HuH-7 (cell line): Measurements from ENCODE around the gene P3R3URF.
A peak's percentile ranks its signal among the peaks of the same experiment; 100 is the strongest.
"Not testable (repeated sequence)": the region's sequence is repeated elsewhere in the genome, so short reads cannot be mapped to it uniquely, and the experiment has no call there.

ENCODE experiments used
- DNase-seq: peaks from one replicate; pipeline ENCODE4 v3.0.0; 2011; ENCODE audit warnings: low spot score

Gene P3R3URF

GRCh38 chr1:46176211-46176865 is at the start of gene P3R3URF:
TSS of gene P3R3URF (minus strand) at chr1:46176488. CDS start at chr1:46176471, 17 bp downstream.
- DNase-seq, result no peak

DNA sequence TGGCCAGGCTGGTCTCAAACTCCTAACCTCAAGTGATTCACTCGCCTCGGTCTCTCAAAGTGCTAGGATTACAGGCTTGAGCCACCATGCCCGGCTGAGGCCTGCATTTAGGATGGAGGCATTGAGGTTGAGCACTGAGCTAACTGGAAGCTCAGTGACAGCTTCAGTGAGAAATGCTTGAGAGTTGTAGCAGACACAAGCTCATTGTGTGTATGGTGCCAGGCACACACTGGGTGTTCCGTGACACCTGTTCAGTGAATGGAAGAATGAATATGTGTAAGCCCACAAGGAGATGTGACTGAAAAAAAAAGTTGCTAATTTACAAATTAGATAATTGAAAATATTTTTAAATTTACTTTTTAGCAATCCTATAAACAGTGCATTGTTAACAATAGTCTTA is 48.7 kb upstream of the P3R3URF start:
- DNase-seq, result no peak

GRCh38 chr1:46223472-46223943 is 47.2 kb upstream of the P3R3URF start:
- peak; percentile 65 for DNase-seq

- not testable (repeated sequence) for DNase-seq
These were observed 46.8 kb upstream of the P3R3URF start for GRCh38 chr1:46223055-46223454.

DNA sequence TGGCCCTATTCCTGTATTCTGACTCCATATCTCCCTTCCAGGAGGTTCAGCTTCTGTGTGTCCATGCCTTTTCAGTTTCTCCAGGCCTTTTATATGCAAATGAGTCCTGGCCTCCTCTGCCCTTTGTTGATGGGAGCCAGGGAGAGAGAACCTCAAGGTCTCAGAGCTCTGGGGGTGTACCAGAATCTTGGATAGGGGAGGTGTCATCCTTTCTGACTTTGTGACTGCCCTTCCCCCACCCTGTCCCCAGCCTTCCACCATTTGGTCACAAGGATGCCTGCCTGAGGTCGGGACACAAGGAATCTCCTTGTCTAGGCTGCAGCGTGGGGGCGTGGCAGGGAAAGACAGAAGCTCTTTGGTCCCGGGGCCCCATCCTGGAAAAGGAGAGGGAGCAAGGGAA is 45.5 kb upstream of the P3R3URF start:
- no peak for DNase-seq

DNA sequence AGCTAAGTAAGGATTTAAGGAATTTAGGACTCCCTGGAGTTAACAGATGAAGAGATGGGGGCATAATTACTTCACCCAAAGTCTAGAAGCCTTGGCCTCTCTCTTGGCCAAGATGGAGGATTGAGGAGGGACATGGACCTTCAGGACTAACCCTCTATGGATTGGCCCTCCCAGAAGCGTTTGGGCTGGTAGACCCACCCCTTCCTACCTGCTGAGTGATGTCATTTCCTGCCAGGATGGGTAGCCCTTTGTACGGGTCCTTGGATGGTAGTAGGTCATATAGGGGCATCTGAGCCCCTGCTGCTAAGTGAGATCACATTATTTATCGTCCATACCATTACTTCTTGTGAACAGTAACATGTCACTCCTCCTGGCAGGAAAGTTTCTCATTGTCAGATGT is 44.5 kb upstream of the P3R3URF start:
- DNase-seq, result no peak

DNA sequence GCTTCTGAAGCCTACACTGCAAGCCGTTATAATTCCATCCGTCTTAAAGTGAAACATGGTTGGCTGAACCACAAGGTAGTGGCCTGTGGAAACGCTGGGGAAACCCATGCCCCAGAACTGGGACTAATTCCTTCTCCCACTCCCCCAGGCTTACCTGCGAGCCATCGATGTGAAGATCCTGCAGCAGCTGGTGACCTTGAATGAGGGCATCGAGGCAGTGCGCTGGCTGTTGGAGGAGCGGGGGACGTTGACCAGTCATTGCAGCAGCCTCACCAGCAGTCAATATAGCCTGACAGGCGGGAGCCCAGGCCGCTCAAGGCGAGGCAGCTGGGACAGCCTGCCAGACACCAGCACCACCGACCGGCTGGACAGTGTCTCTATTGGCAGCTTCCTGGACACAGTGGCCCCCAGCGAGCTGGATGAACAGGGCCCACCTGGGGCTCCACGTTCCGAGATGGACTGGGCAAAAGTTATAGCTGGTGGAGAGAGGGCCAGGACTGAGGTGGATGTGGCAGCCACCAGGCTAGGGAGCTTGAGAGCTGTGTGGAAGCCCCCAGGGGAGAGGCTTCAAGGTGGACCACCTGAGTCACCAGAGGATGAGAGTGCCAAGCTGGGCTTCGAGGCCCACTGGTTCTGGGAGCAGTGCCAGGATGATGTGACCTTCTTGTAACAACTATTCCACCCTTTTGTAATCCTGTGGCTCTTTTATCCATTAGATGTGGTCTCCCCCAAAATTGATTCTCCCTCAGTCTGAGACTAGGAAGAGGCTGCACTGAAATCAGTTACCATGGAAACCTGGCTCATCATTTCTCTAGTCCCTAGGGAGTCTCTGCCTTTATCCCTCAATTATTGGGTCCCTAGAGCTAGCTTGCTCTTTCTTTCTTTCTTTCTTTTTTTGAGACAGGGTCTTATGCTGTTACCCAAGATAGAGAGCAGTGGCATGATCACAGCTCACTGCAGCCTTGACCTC is 43.5 kb upstream of the P3R3URF start:
- DNase-seq, result no peak

GRCh38 chr1:46218443-46218842 is 42.2 kb upstream of the P3R3URF start:
- DNase-seq, result no peak

DNA sequence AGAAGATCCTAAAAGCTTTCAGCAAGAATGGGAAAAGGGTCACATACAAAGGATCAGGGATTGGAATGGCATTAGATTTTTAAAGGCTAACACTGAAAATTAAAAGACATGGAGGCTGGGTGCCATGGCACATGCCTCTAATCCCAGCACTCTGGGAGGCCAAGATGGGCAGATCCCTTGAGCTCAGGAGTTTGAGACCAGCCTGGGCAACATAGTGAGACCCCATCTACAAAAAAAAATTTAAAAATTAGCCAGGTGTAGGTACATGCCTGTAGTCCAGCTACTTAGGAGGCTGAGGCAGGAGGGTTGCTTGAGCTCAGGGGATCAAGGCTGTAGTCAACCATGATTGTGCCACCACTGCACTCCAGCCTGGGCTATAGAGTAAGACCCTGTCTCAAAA is 39.2 kb upstream of the P3R3URF start:
- no peak for DNase-seq

DNA sequence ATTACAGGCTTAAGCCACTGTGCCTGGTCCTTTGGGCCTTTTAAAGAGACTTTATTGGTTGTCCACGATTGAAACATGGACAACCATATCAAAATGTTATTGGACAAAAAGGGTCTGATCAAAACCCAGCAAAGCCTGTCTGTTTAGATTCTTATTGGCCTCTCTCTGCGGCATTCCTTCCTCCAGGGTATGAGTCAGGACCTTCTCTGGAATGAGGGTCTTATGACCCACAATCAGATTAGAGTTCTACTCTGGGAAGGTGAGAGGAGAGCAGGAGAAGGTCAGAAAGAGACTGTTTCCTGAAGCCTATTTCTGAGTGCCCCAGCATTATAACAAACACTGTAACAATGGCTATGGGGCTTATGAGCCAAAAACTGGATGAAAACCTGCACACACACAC is 34.8 kb upstream of the P3R3URF start:
- no peak for DNase-seq

GRCh38 chr1:46210561-46210960 is 34.3 kb upstream of the P3R3URF start:
- no peak for DNase-seq

DNA sequence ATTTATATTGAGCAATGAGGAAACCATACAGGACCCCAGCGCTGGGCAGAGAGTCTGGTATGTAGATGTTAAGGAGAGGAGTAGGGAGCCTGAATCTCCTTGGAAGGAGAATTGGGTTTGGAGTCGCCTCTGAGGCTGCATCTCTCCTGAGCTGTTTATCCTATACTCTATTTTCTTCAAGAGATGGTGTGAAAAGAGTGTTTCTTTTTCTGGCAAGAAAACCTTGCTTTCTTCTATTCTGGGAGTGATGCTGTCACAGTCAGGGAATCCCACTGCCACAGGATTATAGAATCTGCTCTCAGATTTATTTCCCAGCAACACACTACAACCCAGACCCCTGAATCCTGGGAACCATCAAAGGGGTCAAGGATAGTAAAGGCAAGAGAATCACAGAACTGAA is 30.1 kb upstream of the P3R3URF start:
- no peak for DNase-seq

- no peak for DNase-seq
These were observed 29.5 kb upstream of the P3R3URF start for GRCh38 chr1:46205791-46206190.

- no peak for DNase-seq
These were observed 28.9 kb upstream of the P3R3URF start for GRCh38 chr1:46205141-46205540.

GRCh38 chr1:46204406-46204742 is 28.1 kb upstream of the P3R3URF start:
- DNase-seq, result no peak

GRCh38 chr1:46203738-46204405 is 27.6 kb upstream of the P3R3URF start:
- DNase-seq, result no peak

- DNase-seq, result no peak
These were observed 23.0 kb upstream of the P3R3URF start for GRCh38 chr1:46199233-46199749.

GRCh38 chr1:46197964-46198811 is 21.9 kb upstream of the P3R3URF start, which contains the start of gene POMGNT1:
TSS of gene POMGNT1 (minus strand) at chr1:46198434. CDS start at chr1:46197821, 613 bp downstream.
- peak; percentile 89 for DNase-seq

- no peak for DNase-seq
These were observed 21.3 kb upstream of the P3R3URF start for GRCh38 chr1:46197560-46197963.

GRCh38 chr1:46196609-46197008 is 20.3 kb upstream of the P3R3URF start:
- no peak for DNase-seq

DNA sequence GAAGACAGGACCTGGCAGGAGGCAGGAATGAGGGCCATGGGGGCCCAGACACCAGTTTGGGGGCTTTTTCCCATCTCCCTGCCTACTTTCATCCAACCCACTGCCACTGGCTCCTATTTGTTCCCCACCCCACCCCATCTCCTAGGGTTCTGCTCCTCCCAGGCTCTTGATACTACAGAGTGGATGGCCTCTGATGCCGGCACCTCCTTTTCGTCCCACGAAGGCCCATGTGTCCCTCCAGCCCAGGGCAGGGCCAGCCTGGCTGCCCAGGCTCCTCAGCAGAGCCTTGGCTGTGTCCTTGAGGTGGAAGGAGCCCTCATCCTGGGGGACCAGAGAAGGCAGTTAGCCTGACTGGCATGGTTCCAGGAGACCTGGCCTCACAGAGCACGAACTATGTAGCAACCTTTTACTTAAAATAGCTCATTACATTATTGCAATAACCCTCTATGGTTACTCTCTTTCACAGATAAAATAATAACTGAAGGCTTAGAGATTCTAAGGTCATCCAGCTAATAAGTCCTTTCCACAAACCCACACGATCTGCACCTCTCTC is 18.4 kb upstream of the P3R3URF start:
- no peak for DNase-seq
